Measurements from ENCODE around the gene KLF7. TPM values are rescaled to one million over a fixed set of nuclear protein-coding genes. Genes with fewer than 3 reads are reported as not detected.

The KLF7 gene
- total and polyA plus RNA-seq, 2 experiments from 2014 or later = 6.3 to 7.9 TPM

- Histone ChIP-seq H3K27ac (no peak overlapping the region), H2AFZ (no peak overlapping the region), H3K4me2 (no peak overlapping the region), H4K20me1 (ENCODE audit: insufficient read depth, poor library complexity, severe bottlenecking) (peaks cover 5% of the 10 kb centered on the region), H3K79me2 (peaks cover 73% of the 10 kb centered on the region), H3K36me3 (replicated peaks; ENCODE audit: insufficient read depth, low read depth) (no peaks in the 10 kb centered on the region), H3K9me3 (ENCODE audit: low read depth) (no peaks in the 10 kb centered on the region), H3K27me3 (no peaks in the 10 kb centered on the region), H3K4me1 (ENCODE audit: insufficient read depth) (peaks cover 31% of the 10 kb centered on the region), H3K4me3 (no peak overlapping the region), H3K9me2 (replicated peaks; ENCODE audit: insufficient read depth) (no peaks in the 10 kb centered on the region)
- no peak for DNase-seq (ENCODE audit: low spot score)
- no peak for TF ChIP-seq CTCF (IDR thresholded peaks at IDR 0.05; ENCODE audit: poor library complexity)
- TF ChIP-seq EZH2phosphoT487 (IDR thresholded peaks at IDR 0.05; ENCODE audit: low read depth, severe bottlenecking, unreplicated experiment) = no peak
- TF ChIP-seq EZH2 (IDR thresholded peaks at IDR 0.05; ENCODE audit: borderline replicate concordance) = no peak
- WGBS (ENCODE audit: low lambda C conversion rate, missing lambda C conversion rate) = 92% methylated on average over 2 of the region's 2 CpGs
Observed at GRCh38 chr2:207137596-207138337, 28.0 kb downstream of the KLF7 start.

- H3K4me1 ChIP-seq (ENCODE audit: insufficient read depth) = peaks cover 24% of the 10 kb centered on the region
- no peaks in the 10 kb centered on the region for H3K27me3 ChIP-seq
- no peak overlapping the region for H3K27ac ChIP-seq
- peaks cover 75% of the 10 kb centered on the region for H3K79me2 ChIP-seq
- 98% methylated on average over 2 of the region's 2 CpGs for WGBS (ENCODE audit: low lambda C conversion rate, missing lambda C conversion rate)
- no peaks in the 10 kb centered on the region for H3K9me3 ChIP-seq (ENCODE audit: low read depth)
- H3K4me3 ChIP-seq = no peak overlapping the region
- peaks cover 5% of the 10 kb centered on the region for H4K20me1 ChIP-seq (ENCODE audit: insufficient read depth, poor library complexity, severe bottlenecking)
- no peaks in the 10 kb centered on the region for H3K9me2 ChIP-seq (replicated peaks; ENCODE audit: insufficient read depth)
- TF ChIP-seq EZH2 (IDR thresholded peaks at IDR 0.05; ENCODE audit: borderline replicate concordance) (no peak), EZH2phosphoT487 (IDR thresholded peaks at IDR 0.05; ENCODE audit: low read depth, severe bottlenecking, unreplicated experiment) (no peak), CTCF (IDR thresholded peaks at IDR 0.05; ENCODE audit: poor library complexity) (no peak)
- H3K36me3 ChIP-seq (replicated peaks; ENCODE audit: insufficient read depth, low read depth) = no peaks in the 10 kb centered on the region
- H2AFZ ChIP-seq = no peak overlapping the region
- H3K4me2 ChIP-seq = no peak overlapping the region
- DNase-seq (ENCODE audit: low spot score) = no peak
Observed at GRCh38 chr2:207136874-207137273, 28.9 kb downstream of the KLF7 start.

- DNase-seq (ENCODE audit: low spot score) = no peak
- TF ChIP-seq EZH2phosphoT487 (IDR thresholded peaks at IDR 0.05; ENCODE audit: low read depth, severe bottlenecking, unreplicated experiment) (no peak), CTCF (IDR thresholded peaks at IDR 0.05; ENCODE audit: poor library complexity) (no peak), EZH2 (IDR thresholded peaks at IDR 0.05; ENCODE audit: borderline replicate concordance) (no peak)
- H3K4me2 ChIP-seq = no peak overlapping the region
- no peak overlapping the region for H3K27ac ChIP-seq
- no peak overlapping the region for H2AFZ ChIP-seq
- H3K9me2 ChIP-seq (replicated peaks; ENCODE audit: insufficient read depth) = no peaks in the 10 kb centered on the region
- H4K20me1 ChIP-seq (ENCODE audit: insufficient read depth, poor library complexity, severe bottlenecking) = peaks cover 5% of the 10 kb centered on the region
- peaks cover 24% of the 10 kb centered on the region for H3K4me1 ChIP-seq (ENCODE audit: insufficient read depth)
- no peak overlapping the region for H3K4me3 ChIP-seq
- H3K27me3 ChIP-seq = no peaks in the 10 kb centered on the region
- peaks cover 74% of the 10 kb centered on the region for H3K79me2 ChIP-seq
- no peaks in the 10 kb centered on the region for H3K36me3 ChIP-seq (replicated peaks; ENCODE audit: insufficient read depth, low read depth)
- 74% methylated on average over 9 of the region's 9 CpGs for WGBS (ENCODE audit: low lambda C conversion rate, missing lambda C conversion rate)
- no peaks in the 10 kb centered on the region for H3K9me3 ChIP-seq (ENCODE audit: low read depth)
Observed at GRCh38 chr2:207135801-207136457, 29.8 kb downstream of the KLF7 start.
